ENCODE measurements around the gene SMU1. TPM values are rescaled to one million over a fixed set of nuclear protein-coding genes. Genes with fewer than 3 reads are reported as not detected.
A peak's percentile ranks its signal among the peaks of the same experiment; 100 is the strongest.

SMU1 gene
- total RNA-seq, 8 experiments from 2014 or later: 17.5 to 30.2 (median 27.1) TPM

- Histone ChIP-seq H3K4me1 (replicated peaks in 1 of 2) (no peaks in the 10 kb centered on the region), H3K4me3 (no peak overlapping the region), H3K27ac (no peak overlapping the region)
- no peak for ATAC-seq (replicated peaks in 6 of 8)
- in situ Hi-C loops (cut with MboI; ENCODE audit: low pct_unique_long_range_greater_than_20kb in 2 of 9, low sequenced_read_pairs in 9 of 9, unreplicated experiment in 9 of 9): no loop called here
- WGBS, 10 experiments: 72 to 100% (median 91%) methylated on average over 2 to 5 of the region's 5 CpGs
Observed at GRCh38 chr9:33065157-33066076, 11.1 kb downstream of the SMU1 start.

- no peak for ATAC-seq (replicated peaks in 6 of 8)
- no peaks in the 10 kb centered on the region for H3K4me1 ChIP-seq (replicated peaks in 1 of 2)
- WGBS, 10 experiments: 88 to 100% (median 99%) methylated on average over 1 to 4 of the region's 4 CpGs
- H3K4me3 ChIP-seq: no peak overlapping the region
- no peak overlapping the region for H3K27ac ChIP-seq
- in situ Hi-C loops (cut with MboI; ENCODE audit: low pct_unique_long_range_greater_than_20kb in 2 of 9, low sequenced_read_pairs in 9 of 9, unreplicated experiment in 9 of 9): no loop called here
Observed at GRCh38 chr9:33051144-33051543, 25.3 kb downstream of the SMU1 start.

- H3K27ac ChIP-seq: no peak overlapping the region
- 100% methylated on average over 2 of the region's 2 CpGs; no CpG with 5 or more reads in 6 of the 10 experiments for WGBS, 10 experiments
- in situ Hi-C loops (cut with MboI; ENCODE audit: low pct_unique_long_range_greater_than_20kb in 2 of 9, low sequenced_read_pairs in 9 of 9, unreplicated experiment in 9 of 9): no loop called here
- ATAC-seq (replicated peaks in 6 of 8): no peak
- H3K4me3 ChIP-seq: no peak overlapping the region
- H3K4me1 ChIP-seq (replicated peaks in 1 of 2): peaks cover 0 to 3% of the 10 kb centered on the region in 2 donors
Observed at GRCh38 chr9:33049680-33050361, 26.7 kb downstream of the SMU1 start.

- WGBS, 10 experiments: 69 to 100% (median 87%) methylated on average over 2 of the region's 2 CpGs; no CpG with 5 or more reads in 4 of the 10 experiments
- no peak overlapping the region for H3K4me3 ChIP-seq
- H3K27ac ChIP-seq: no peak overlapping the region
- H3K4me1 ChIP-seq (replicated peaks in 1 of 2): peaks cover 4 to 12% of the 10 kb centered on the region in 2 donors
- in situ Hi-C loops (cut with MboI; ENCODE audit: low pct_unique_long_range_greater_than_20kb in 2 of 9, low sequenced_read_pairs in 9 of 9, unreplicated experiment in 9 of 9): no loop called here
- ATAC-seq (replicated peaks in 6 of 8): peak in 2 of 8 experiments; percentile 3 to 4
Observed at GRCh38 chr9:33048054-33048465, 28.4 kb downstream of the SMU1 start.

GRCh38 chr9:33046061-33046460 is 30.4 kb downstream of the SMU1 start:
- Histone ChIP-seq H3K4me1 (replicated peaks in 1 of 2) (peaks cover 4 to 13% of the 10 kb centered on the region in 2 donors), H3K27ac (no peak overlapping the region), H3K4me3 (no peak overlapping the region)
- ATAC-seq (replicated peaks in 6 of 8): no peak
- in situ Hi-C loops (cut with MboI; ENCODE audit: low pct_unique_long_range_greater_than_20kb in 2 of 9, low sequenced_read_pairs in 9 of 9, unreplicated experiment in 9 of 9): no loop called here
- WGBS, 10 experiments: 60 to 100% (median 100%) methylated on average over 1 of the region's 1 CpG; no CpG with 5 or more reads in 3 of the 10 experiments

- in situ Hi-C loops (cut with MboI; ENCODE audit: low pct_unique_long_range_greater_than_20kb in 2 of 9, low sequenced_read_pairs in 9 of 9, unreplicated experiment in 9 of 9): no loop called here
- WGBS, 10 experiments: 37 to 97% (median 59%) methylated on average over 1 to 11 of the region's 12 CpGs
- peak overlapping the region; percentile 14 to 40 for H3K27ac ChIP-seq
Observed at GRCh38 chr9:33044677-33045282, 31.7 kb downstream of the SMU1 start.

GRCh38 chr9:33044162-33044673 is 32.3 kb downstream of the SMU1 start:
- peak; percentile 64 to 98 (median 95) for ATAC-seq (replicated peaks in 6 of 8)
- WGBS, 10 experiments: 0 to 30% (median 1%) methylated on average over 1 to 17 of the region's 41 CpGs; no CpG with 5 or more reads in 4 of the 10 experiments
- H3K4me3 ChIP-seq: peak overlapping the region; percentile 33 to 48 (median 39)
- peaks cover 4 to 13% of the 10 kb centered on the region in 2 donors for H3K4me1 ChIP-seq (replicated peaks in 1 of 2)
- in situ Hi-C loops (cut with MboI; ENCODE audit: low pct_unique_long_range_greater_than_20kb in 2 of 9, low sequenced_read_pairs in 9 of 9, unreplicated experiment in 9 of 9): no loop called here
- H3K27ac ChIP-seq: peak overlapping the region; percentile 14 to 40

More at GRCh38 chr9:33044677-33045282, 31.7 kb downstream of the SMU1 start:
- H3K4me1 ChIP-seq (replicated peaks in 1 of 2): peaks cover 4 to 13% of the 10 kb centered on the region in 2 donors
- peak overlapping the region; percentile 33 to 48 (median 39) for H3K4me3 ChIP-seq
- ATAC-seq (replicated peaks in 6 of 8): peak in 5 of 8 experiments; percentile 25 to 46 (median 32)

- peak overlapping the region; percentile 33 to 48 (median 39) for H3K4me3 ChIP-seq
- peak overlapping the region; percentile 14 to 40 for H3K27ac ChIP-seq
- peaks cover 4 to 13% of the 10 kb centered on the region in 2 donors for H3K4me1 ChIP-seq (replicated peaks in 1 of 2)
- WGBS, 10 experiments: 14 to 68% (median 34%) methylated on average over 2 to 8 of the region's 8 CpGs
- in situ Hi-C loops (cut with MboI; ENCODE audit: low pct_unique_long_range_greater_than_20kb in 2 of 9, low sequenced_read_pairs in 9 of 9, unreplicated experiment in 9 of 9): no loop called here
- peak in 1 of 8 experiments; percentile 3 for ATAC-seq (replicated peaks in 6 of 8)
Observed at GRCh38 chr9:33043671-33044070, 32.8 kb downstream of the SMU1 start.

GRCh38 chr9:33042473-33042872 is 34.0 kb downstream of the SMU1 start:
- in situ Hi-C loops (cut with MboI; ENCODE audit: low pct_unique_long_range_greater_than_20kb in 2 of 9, low sequenced_read_pairs in 9 of 9, unreplicated experiment in 9 of 9): no loop called here
- ATAC-seq (replicated peaks in 6 of 8): peak in 3 of 8 experiments; percentile 26 to 49 (median 41)
- Histone ChIP-seq H3K4me3 (no peak overlapping the region), H3K4me1 (replicated peaks in 1 of 2) (peaks cover 4 to 13% of the 10 kb centered on the region in 2 donors), H3K27ac (no peak overlapping the region)
- WGBS, 10 experiments: 3 to 80% (median 43%) methylated on average over 2 to 8 of the region's 8 CpGs; no CpG with 5 or more reads in 2 of the 10 experiments

GRCh38 chr9:33041432-33042188 is 34.9 kb downstream of the SMU1 start:
- WGBS, 10 experiments: 4 to 98% (median 80%) methylated on average over 1 to 10 of the region's 10 CpGs
- H3K4me1 ChIP-seq (replicated peaks in 1 of 2): peaks cover 4 to 13% of the 10 kb centered on the region in 2 donors
- in situ Hi-C loops (cut with MboI; ENCODE audit: low pct_unique_long_range_greater_than_20kb in 2 of 9, low sequenced_read_pairs in 9 of 9, unreplicated experiment in 9 of 9): no loop called here
- ATAC-seq (replicated peaks in 6 of 8): peak in 1 of 8 experiments; percentile 0
- no peak overlapping the region for H3K27ac ChIP-seq
- no peak overlapping the region for H3K4me3 ChIP-seq

GRCh38 chr9:33040792-33041431 is 35.6 kb downstream of the SMU1 start:
- ATAC-seq (replicated peaks in 6 of 8): no peak
- WGBS, 10 experiments: 74 to 100% (median 92%) methylated on average over 1 to 9 of the region's 9 CpGs; no CpG with 5 or more reads in 1 of the 10 experiments
- Histone ChIP-seq H3K4me1 (replicated peaks in 1 of 2) (peaks cover 4 to 13% of the 10 kb centered on the region in 2 donors), H3K4me3 (no peak overlapping the region), H3K27ac (no peak overlapping the region)
- in situ Hi-C loops (cut with MboI; ENCODE audit: low pct_unique_long_range_greater_than_20kb in 2 of 9, low sequenced_read_pairs in 9 of 9, unreplicated experiment in 9 of 9): no loop called here

Data from motor neuron (in vitro differentiated cells).